HCT116 (cell line): ENCODE results near the gene HYOU1. TPM values are rescaled to one million over a fixed set of nuclear protein-coding genes. Genes with fewer than 3 reads are reported as not detected.
A peak's percentile ranks its signal among the peaks of the same experiment; 100 is the strongest.
"Not testable (repeated sequence)": the region's sequence is repeated elsewhere in the genome, so short reads cannot be mapped to it uniquely, and the experiment has no call there.

Experiments
- ATAC-seq: fragments of 200-7000 bp; cut with Tn5 transposase; 2 replicates; pipeline ENCODE4 v1.9.1; 2020; ENCODE audit warnings: mild to moderate bottlenecking, moderate library complexity
- BruUV-seq: library from RNA; stranded (reverse); fragments of 400-500 nt; replicated peaks from 2 replicates; lab custom pipeline; 2021; lab: Mats Ljungman, UMichigan
- CTCF ChIA-PET: fragments of 300-600 bp; sonication (Branson Sonifier 250); formaldehyde crosslinking; loops from one replicate; lab custom pipeline; 2021; ENCODE audit warnings: antibody characterized with exemption; lab: Charles Lee
- POLR2A ChIA-PET: fragments of 300-600, 350-600 bp; sonication (Branson Sonifier 250); formaldehyde crosslinking; loops from one replicate; lab custom pipeline; 2021; ENCODE audit warnings: antibody characterized with exemption; lab: Charles Lee
- RAD21 ChIA-PET, 2 experiments: fragments of 300-600 bp; sonication (Branson Sonifier 250); formaldehyde crosslinking; loops; one replicate each; lab custom pipeline; 2023; ENCODE audit warnings: low total read pairs in 2 of 2; ENCODE audit not compliant: uncharacterized antibody in 2 of 2, unreplicated experiment in 2 of 2, low non-redundant PET in 1 of 2; lab: Charles Lee
- DNase-seq: peaks from one replicate; pipeline ENCODE4 v3.0.0-alpha.2; 2010; ENCODE audit warnings: low read depth, low spot score
- H2AFZ ChIP-seq: fragments of 200-600 bp; shearing (Covaris generic), sonication (generic); 2 replicates; pipeline ENCODE4 v1.6.1; 2017; ENCODE audit warnings: low read depth, mixed run types, mixed read lengths, antibody characterized with exemption, low read length; ENCODE audit not compliant: poor library complexity, severe bottlenecking
- H3K27ac ChIP-seq: 2 replicates; pipeline ENCODE4 v1.5.1; 2012; ENCODE audit warnings: low read depth, low read length
- H3K27me3 ChIP-seq: fragments of 200-600 bp; sonication (generic); 2 replicates; pipeline ENCODE4 v1.6.1; 2016; ENCODE audit warnings: mixed run types, low read length, mixed read lengths; ENCODE audit not compliant: insufficient read depth
- H3K36me3 ChIP-seq, 2 experiments: fragments of 200-500 bp in 1 of 2; fragments of 200-600 bp in 1 of 2; sonication (Bioruptor generic) in 1 of 2; sonication (generic) in 1 of 2; 2 replicates each; pipeline versions ENCODE4 v1.5.1 to v1.6.1; 2014 to 2016; ENCODE audit warnings: low read length in 2 of 2, inconsistent platforms in 1 of 2, mixed read lengths in 1 of 2, mixed run types in 1 of 2; ENCODE audit not compliant: insufficient read depth in 2 of 2, control insufficient read depth in 1 of 2
- H3K4me1 ChIP-seq, 2 experiments: fragments of 200-600 bp in 1 of 2; sonication (generic) in 1 of 2; 2 replicates each; pipeline versions ENCODE4 v1.5.1 to v1.6.1; 2012 to 2017; ENCODE audit warnings: low read length in 2 of 2, inconsistent platforms in 1 of 2, mild to moderate bottlenecking in 1 of 2, mixed read lengths in 1 of 2, mixed run types in 1 of 2, moderate library complexity in 1 of 2; ENCODE audit not compliant: insufficient read depth in 2 of 2, control insufficient read depth in 1 of 2
- H3K4me2 ChIP-seq: fragments of 200-600 bp; sonication (generic); 2 replicates; pipeline ENCODE4 v1.6.1; 2017; ENCODE audit warnings: mixed run types, low read length, mixed read lengths
- H3K4me3 ChIP-seq, 2 experiments: fragments of 200-600 bp in 1 of 2; sonication (generic) in 1 of 2; replicated peaks in 1 of 2; 2 replicates each; pipeline ENCODE4 v1.5.1; 2011 to 2016; ENCODE audit warnings: low read length in 2 of 2, control low read depth in 1 of 2, low read depth in 1 of 2, mild to moderate bottlenecking in 1 of 2, mixed read lengths in 1 of 2, mixed run types in 1 of 2
- H3K79me2 ChIP-seq: fragments of 200-600 bp; sonication (generic); 2 replicates; pipeline ENCODE4 v1.6.1; 2017; ENCODE audit warnings: mild to moderate bottlenecking, mixed run types, low read length, moderate library complexity, mixed read lengths; ENCODE audit not compliant: insufficient read depth
- H3K9ac ChIP-seq: fragments of 200-600 bp; sonication (generic); 2 replicates; pipeline ENCODE4 v1.6.1; 2016; ENCODE audit warnings: low read length, mixed read lengths
- H3K9me2 ChIP-seq: fragments of 200-600 bp; sonication (generic), shearing (Covaris generic); 2 replicates; pipeline ENCODE4 v1.6.1; 2017; ENCODE audit warnings: mixed run types, mild to moderate bottlenecking, moderate library complexity; ENCODE audit not compliant: insufficient read depth
- H3K9me3 ChIP-seq, 2 experiments: fragments of 200-500 bp in 1 of 2; fragments of 200-600 bp in 1 of 2; sonication (Bioruptor generic) in 1 of 2; sonication (generic) in 1 of 2; 2 replicates each; pipeline ENCODE4 v1.6.1; 2014 to 2017; ENCODE audit warnings: low read length in 2 of 2, mixed read lengths in 2 of 2, inconsistent platforms in 1 of 2, low read depth in 1 of 2, mild to moderate bottlenecking in 1 of 2, mixed run types in 1 of 2, moderate library complexity in 1 of 2; ENCODE audit not compliant: control insufficient read depth in 1 of 2, insufficient read depth in 1 of 2
- H4K20me1 ChIP-seq: fragments of 200-600 bp; sonication (generic), shearing (Covaris generic); 2 replicates; pipeline ENCODE4 v1.6.1; 2017; ENCODE audit warnings: mixed run types, mild to moderate bottlenecking, moderate library complexity; ENCODE audit not compliant: insufficient read depth
- ATF3 ChIP-seq: IDR thresholded peaks from 2 replicates; pipeline ENCODE4 v1.6.1; 2012
- FOSL1 ChIP-seq: IDR thresholded peaks from 2 replicates; pipeline ENCODE4 v1.6.1; 2012; ENCODE audit warnings: low read depth
- POLR2A ChIP-seq: IDR thresholded peaks from 2 replicates; pipeline ENCODE4 v1.7.0; 2011; ENCODE audit warnings: borderline replicate concordance; ENCODE audit not compliant: insufficient read depth, insufficient read length; ENCODE audit errors: extremely low read depth
- RAD21 ChIP-seq: IDR thresholded peaks from 2 replicates; pipeline ENCODE4 v1.6.1; 2012; ENCODE audit warnings: low read depth, mild to moderate bottlenecking
- SIN3A ChIP-seq: IDR thresholded peaks from 2 replicates; pipeline ENCODE4 v1.6.1; 2012; ENCODE audit warnings: low read depth
- SP1 ChIP-seq: IDR thresholded peaks from 2 replicates; pipeline ENCODE4 v1.6.1; 2012; ENCODE audit warnings: low read depth
- TCF7L2 ChIP-seq: IDR thresholded peaks from 2 replicates; pipeline ENCODE4 v1.7.0; 2011; ENCODE audit warnings: borderline replicate concordance, inconsistent platforms; ENCODE audit not compliant: insufficient read depth, insufficient read length; ENCODE audit errors: extremely low read depth
- intact Hi-C: fragments of 100-400 bp; cut with micrococcal nuclease; formaldehyde crosslinking; loops from 2 replicates; pipeline ENCODE4 v1.10.0; 2022
- total RNA-seq: library from RNA; stranded (reverse); gene quantifications from one replicate; pipeline ENCODE4 v1.2.1, GENCODE V29; 2021; ENCODE audit not compliant: unreplicated experiment
- TF ChIP-seq, protein P1 (sequence below), 3 experiments: fragments of 200-600 bp in 1 of 3; sonication (generic) in 1 of 3; IDR thresholded peaks in 2 of 3; conservative IDR thresholded peaks in 1 of 3; 2 replicates each; pipeline ENCODE4 v1.5.1; 2012 to 2017; ENCODE audit warnings: low read depth in 2 of 3, low read length in 2 of 3, antibody characterized with exemption in 1 of 3, borderline replicate concordance in 1 of 3, control low read depth in 1 of 3, mild to moderate bottlenecking in 1 of 3, mixed read lengths in 1 of 3, mixed run types in 1 of 3, moderate library complexity in 1 of 3; ENCODE audit not compliant: insufficient read depth in 1 of 3

Gene HYOU1
- total RNA-seq, 1 experiment from 2014 or later, result 181 TPM

GRCh38 chr11:119057000-119057769 lies at the start of gene HYOU1 (continued):
- TF ChIP-seq, protein P1, sequence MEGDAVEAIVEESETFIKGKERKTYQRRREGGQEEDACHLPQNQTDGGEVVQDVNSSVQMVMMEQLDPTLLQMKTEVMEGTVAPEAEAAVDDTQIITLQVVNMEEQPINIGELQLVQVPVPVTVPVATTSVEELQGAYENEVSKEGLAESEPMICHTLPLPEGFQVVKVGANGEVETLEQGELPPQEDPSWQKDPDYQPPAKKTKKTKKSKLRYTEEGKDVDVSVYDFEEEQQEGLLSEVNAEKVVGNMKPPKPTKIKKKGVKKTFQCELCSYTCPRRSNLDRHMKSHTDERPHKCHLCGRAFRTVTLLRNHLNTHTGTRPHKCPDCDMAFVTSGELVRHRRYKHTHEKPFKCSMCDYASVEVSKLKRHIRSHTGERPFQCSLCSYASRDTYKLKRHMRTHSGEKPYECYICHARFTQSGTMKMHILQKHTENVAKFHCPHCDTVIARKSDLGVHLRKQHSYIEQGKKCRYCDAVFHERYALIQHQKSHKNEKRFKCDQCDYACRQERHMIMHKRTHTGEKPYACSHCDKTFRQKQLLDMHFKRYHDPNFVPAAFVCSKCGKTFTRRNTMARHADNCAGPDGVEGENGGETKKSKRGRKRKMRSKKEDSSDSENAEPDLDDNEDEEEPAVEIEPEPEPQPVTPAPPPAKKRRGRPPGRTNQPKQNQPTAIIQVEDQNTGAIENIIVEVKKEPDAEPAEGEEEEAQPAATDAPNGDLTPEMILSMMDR (IDR thresholded peaks at IDR 0.05 in 2 of 3, conservative IDR thresholded peaks at IDR 0.05 in 1 of 3; ENCODE audit: borderline replicate concordance in 1 of 3, insufficient read depth in 1 of 3, low read depth in 2 of 3, low read length in 2 of 3), result peak in 2 of 3 experiments; percentile 22 to 34; a peak in 3 of 6 replicates
- TF ChIP-seq POLR2A (peak; percentile 63), TCF7L2 (peak; percentile 6), FOSL1 (no peak)

- intact Hi-C loops, result loop anchor here (2.0 to 10.0 kb wide), 5 partner anchors 85 to 369 kb away; partner anchors contain the start of genes RPS25, TRAPPC4 and USP2
- no TSS peak for BruUV-seq
- Histone ChIP-seq H3K4me3 (no peak overlapping the region), H2AFZ (no peak overlapping the region), H3K4me2 (peak overlapping the region; percentile 89), H3K79me2 (peaks cover 25% of the 10 kb centered on the region), H3K36me3 (peaks cover 0 to 2% of the 10 kb centered on the region in 2 experiments; a peak in 2 of 4 replicates), H3K9me3 (no peaks in the 10 kb centered on the region), H3K27me3 (no peaks in the 10 kb centered on the region), H3K4me1 (peaks cover 37 to 54% of the 10 kb centered on the region in 2 experiments), H3K9ac (peak overlapping the region; percentile 81; the same call in 1 of the 2 replicates), H3K27ac (peak overlapping the region; percentile 96), H3K9me2 (no peaks in the 10 kb centered on the region), H4K20me1 (no peaks in the 10 kb centered on the region)
- ChIA-PET RAD21 (no interaction called here), POLR2A (no interaction called here), CTCF (no interaction called here)
- TF ChIP-seq RAD21 (no peak), SP1 (no peak), ATF3 (no peak), TCF7L2 (no peak), SIN3A (no peak)
- TF ChIP-seq, protein P1 (IDR thresholded peaks at IDR 0.05 in 2 of 3, conservative IDR thresholded peaks at IDR 0.05 in 1 of 3; ENCODE audit: borderline replicate concordance in 1 of 3, insufficient read depth in 1 of 3, low read depth in 2 of 3, low read length in 2 of 3), result 0 out of 6 replicates have a peak, but pooled peaks of 1 of the 3 experiments have one; percentile 15
- ATAC-seq, result no peak
- no peak for DNase-seq
Measured at GRCh38 chr11:119103793-119104192, 46.8 kb upstream of the HYOU1 start.

GRCh38 chr11:119103161-119103664 lies 46.2 kb upstream of the HYOU1 start:
- RAD21 ChIA-PET, DNase-seq, H4K20me1 ChIP-seq, H3K9me3 ChIP-seq, BruUV-seq, ATAC-seq, H3K27me3 ChIP-seq, H3K36me3 ChIP-seq, H2AFZ ChIP-seq, H3K9me2 ChIP-seq: not testable (repeated sequence)
- Histone ChIP-seq H3K9ac (peak overlapping the region; percentile 81), H3K4me1 (peaks cover 33 to 48% of the 10 kb centered on the region in 2 experiments), H3K4me2 (peak overlapping the region; percentile 89), H3K27ac (peak overlapping the region; percentile 96), H3K4me3 (peak overlapping the region; percentile 58 to 78), H3K79me2 (peaks cover 31% of the 10 kb centered on the region)
- POLR2A ChIA-PET, result interaction anchor here (0.6 to 1.9 kb wide), 8 partner anchors 17 to 232 kb away, joined by 3 to 20 read pairs (median 4); partner anchors contain the start of genes HMBS and VPS11
- intact Hi-C loops, result loop anchor here (2.0 to 10.0 kb wide), 5 partner anchors 84 to 369 kb away; partner anchors contain the start of genes RPS25, TRAPPC4 and USP2
- CTCF ChIA-PET, result interaction anchor here (0.7 to 1.8 kb wide), 7 partner anchors 12 to 235 kb away, joined by 3 to 6 read pairs (median 4); partner anchors contain the start of gene CBL
